Erythroblast (primary cell): ENCODE measurements around the gene CUBN.

Experiments
- GATA1 ChIP-seq: IDR thresholded peaks from 2 replicates; pipeline ENCODE4 v1.6.1; 2011; ENCODE audit warnings: low read depth, mild to moderate bottlenecking, control low read depth, low read length, moderate library complexity
- POLR2A ChIP-seq: IDR thresholded peaks from 2 replicates; pipeline ENCODE4 v1.6.1; 2011; ENCODE audit warnings: mild to moderate bottlenecking, low read length

DNA sequence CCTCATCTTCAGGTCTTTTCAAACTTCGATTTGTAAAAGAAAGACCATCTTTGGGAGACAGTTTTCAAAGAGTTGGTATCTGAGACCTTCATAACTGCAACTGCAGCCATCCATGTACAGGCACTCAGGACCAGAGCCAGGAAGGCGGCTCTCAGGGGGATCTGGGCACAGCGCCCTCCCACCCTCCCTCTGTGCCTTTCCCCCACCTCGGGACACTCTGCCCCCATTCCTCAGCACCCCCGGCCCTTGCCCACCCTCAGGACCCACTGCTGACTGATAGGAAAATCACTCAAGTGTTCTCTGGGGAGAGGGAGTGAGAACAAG, 143.6 kb downstream of the CUBN start:
- TF ChIP-seq POLR2A = no peak
- no peak for TF ChIP-seq GATA1
